Measurements from ENCODE around the gene FBXO31.

The FBXO31 gene, protein sequence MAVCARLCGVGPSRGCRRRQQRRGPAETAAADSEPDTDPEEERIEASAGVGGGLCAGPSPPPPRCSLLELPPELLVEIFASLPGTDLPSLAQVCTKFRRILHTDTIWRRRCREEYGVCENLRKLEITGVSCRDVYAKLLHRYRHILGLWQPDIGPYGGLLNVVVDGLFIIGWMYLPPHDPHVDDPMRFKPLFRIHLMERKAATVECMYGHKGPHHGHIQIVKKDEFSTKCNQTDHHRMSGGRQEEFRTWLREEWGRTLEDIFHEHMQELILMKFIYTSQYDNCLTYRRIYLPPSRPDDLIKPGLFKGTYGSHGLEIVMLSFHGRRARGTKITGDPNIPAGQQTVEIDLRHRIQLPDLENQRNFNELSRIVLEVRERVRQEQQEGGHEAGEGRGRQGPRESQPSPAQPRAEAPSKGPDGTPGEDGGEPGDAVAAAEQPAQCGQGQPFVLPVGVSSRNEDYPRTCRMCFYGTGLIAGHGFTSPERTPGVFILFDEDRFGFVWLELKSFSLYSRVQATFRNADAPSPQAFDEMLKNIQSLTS

DNA sequence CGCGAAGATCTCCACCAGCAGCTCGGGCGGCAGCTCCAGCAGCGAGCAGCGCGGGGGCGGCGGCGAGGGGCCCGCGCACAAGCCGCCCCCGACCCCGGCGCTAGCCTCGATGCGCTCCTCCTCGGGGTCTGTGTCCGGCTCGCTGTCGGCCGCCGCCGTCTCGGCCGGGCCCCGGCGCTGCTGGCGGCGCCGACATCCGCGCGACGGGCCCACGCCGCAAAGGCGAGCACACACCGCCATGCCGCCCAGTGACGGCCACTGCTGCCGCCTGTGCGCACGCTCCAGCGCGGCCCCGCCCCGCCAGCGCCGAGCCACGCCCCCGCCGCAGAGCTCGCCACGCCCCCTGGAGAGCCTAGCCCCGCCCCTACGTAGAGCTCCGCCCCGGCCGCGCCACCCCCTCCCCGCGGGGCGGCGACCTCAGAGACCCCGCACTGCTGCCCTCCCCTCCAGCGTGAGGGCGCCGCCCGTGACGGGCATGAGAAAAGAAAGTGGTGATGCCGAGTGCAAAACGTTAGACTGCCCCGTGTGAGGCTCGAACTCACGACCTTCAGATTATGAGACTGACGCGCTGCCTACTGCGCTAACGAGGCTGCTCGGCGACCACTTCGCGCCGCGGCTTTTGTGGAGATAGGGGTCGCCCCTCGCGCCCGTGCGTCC, at the start of gene FBXO31:
Gene FBXO31 (minus strand): TSS at position 272 of the 657 bp plus-strand sequence. CDS start 32 bp downstream, at position 240.
- DNase-seq, result peak; percentile 91

DNA sequence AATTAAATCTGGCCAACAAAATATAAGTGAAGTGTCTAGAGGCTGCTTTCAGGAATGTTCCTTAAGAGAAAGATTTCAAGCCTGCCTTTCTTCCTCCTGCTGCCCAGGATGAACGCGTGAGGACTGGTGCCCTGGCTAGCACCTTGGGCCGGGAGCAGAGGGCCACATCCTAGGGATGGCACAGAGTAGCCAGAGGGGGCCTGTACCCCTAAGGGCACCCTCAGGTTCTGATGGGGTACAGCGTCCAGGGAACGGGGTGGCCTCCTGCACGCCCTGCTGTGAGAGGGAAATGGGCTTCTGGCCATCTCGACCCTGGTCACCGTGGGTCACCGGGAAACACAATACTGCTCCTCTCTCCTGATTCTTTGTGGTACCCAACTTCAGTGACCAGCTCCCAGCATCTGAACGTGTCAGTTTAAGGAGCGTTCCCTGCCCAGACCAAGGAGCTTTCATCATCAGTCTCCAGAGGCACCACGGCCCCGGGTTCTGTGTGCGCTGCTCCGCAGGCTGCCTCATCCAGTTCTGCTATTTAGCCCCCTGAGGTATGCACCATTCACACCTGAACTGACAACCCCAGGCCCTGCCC, 48.8 kb upstream of the FBXO31 start:
- DNase-seq, result no peak

DNA sequence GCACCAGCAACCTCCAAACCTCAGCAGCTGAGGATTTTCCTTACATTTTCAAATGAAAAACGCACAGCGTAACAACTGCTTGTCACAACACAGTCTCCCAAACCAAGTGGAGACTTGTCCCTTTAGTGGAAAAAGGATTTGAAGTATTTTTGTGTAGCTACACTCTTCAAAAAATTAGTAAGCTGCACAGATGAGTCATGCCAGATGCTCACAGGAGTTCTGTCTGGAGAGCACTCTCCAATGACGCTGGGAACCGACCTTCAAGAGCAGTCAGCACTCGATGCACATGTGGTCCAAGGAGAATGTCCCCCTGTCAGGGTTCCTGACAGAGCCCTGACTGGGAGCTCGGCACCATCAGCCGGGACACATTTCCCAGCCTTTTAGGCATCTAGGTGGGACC, 48.4 kb upstream of the FBXO31 start:
- DNase-seq, result peak; percentile 13

DNA sequence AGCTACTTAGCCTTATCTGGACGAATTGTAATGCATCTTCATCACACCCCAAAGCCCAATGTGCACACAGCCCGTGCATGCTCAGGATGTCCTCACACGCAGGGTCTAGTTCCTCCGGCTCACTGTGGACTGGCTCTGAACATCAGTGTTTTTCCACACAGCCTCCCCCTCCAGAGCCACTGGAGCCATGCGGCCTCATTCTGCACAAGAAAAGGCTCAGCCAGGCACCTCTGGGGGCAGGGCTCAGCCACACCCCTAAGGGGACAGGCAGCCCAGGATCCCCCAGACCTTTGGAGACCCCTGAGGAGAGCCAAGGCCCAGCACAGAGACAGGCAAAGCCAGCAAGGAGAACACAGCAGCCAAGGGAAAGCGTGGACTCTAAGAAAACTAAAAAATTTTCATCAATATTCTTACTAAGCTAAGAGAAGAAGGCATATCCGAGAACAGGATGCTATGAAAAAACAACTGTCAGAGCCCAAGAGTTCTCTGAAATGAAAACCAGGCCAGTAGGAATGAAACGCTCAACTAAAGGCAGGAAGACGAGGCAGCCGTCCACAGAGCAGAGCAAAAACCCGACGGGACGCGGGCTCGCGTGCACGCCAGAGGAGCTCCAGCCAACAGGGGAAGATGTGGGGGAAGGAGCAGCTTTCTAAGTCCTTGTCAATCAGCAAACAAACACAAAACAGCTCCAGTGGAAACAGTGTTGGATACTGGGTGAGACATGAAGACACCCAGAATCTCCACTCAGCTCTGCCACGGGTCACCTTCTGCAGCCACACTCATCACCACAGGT, 43.0 kb upstream of the FBXO31 start:
- no peak for DNase-seq

DNA sequence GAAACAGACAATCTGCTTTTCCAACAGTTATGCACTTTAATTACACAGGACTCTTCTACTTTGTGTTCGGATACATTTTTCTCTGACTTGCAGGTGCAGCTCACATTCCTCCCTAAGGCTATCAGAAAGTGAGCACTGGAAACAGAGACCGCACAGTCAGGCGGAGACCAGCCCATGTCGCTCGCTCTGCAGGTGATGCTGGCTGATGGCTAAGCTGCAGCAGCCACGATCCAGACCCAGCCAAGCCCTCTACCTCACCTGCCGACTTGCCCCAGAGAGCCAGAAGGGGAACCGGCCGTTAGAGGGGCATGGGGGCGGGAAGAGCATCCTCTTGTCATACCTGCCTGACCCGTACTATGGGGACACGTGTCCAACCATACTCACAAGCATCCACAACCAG, 42.4 kb upstream of the FBXO31 start:
- DNase-seq, result no peak

DNA sequence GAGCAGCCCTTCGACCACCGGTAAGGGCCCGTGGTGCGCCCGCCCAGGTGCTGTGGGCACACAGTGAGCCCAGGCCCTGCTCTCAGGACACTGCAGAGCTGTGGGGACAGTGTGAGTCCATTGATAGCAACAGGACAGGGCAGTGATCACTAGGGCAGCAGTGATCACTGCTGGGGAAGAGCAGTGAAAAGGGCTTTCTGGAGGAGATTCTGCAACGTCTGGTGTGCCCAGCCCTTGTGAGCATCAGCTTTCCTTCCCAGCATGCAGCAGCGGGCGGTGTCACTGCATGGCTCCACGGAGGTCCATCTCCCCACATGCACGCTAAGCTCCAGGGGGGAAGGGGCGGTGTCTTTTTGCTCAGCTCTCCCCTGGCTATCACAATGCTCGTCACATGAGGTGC, 40.7 kb upstream of the FBXO31 start:
- DNase-seq, result no peak

DNA sequence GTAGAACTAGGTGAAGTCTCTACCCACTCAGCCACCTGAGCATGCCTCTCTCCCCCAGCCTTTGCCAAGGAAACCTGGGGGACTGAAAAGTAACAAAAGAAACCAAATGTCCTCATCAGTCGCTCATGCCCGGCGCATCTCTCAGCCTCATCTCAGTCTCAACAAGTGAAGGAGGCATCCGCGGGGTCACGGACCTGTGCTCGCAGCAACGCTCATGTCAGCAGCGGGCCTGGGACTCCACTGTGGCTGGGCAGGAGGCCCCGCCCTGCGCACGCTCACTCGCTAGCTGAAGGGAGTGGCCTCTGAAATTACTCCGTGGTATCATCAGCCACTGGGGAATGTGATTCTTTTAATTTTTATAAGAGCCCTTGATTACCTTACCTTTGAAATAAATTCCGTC, 39.9 kb upstream of the FBXO31 start:
- DNase-seq, result no peak

DNA sequence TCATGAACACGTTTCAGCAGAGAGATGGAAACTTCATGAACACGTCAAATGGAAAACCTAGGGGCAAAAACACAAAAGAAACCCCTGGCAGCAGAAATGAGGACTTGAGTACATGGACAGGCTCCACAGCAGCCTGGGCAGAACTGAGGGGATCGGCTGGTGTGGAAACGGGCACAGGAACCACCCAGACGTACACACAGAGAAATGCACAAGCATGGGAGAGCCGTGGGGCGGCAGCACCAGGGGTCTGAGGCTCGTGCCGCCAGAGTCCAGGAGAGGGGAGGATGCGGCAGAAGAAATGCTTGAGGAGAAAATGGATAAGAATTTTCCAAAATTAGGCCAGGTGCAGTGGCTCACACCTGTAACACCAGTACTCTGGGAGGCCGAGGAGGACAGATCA, 38.5 kb upstream of the FBXO31 start:
- no peak for DNase-seq

DNA sequence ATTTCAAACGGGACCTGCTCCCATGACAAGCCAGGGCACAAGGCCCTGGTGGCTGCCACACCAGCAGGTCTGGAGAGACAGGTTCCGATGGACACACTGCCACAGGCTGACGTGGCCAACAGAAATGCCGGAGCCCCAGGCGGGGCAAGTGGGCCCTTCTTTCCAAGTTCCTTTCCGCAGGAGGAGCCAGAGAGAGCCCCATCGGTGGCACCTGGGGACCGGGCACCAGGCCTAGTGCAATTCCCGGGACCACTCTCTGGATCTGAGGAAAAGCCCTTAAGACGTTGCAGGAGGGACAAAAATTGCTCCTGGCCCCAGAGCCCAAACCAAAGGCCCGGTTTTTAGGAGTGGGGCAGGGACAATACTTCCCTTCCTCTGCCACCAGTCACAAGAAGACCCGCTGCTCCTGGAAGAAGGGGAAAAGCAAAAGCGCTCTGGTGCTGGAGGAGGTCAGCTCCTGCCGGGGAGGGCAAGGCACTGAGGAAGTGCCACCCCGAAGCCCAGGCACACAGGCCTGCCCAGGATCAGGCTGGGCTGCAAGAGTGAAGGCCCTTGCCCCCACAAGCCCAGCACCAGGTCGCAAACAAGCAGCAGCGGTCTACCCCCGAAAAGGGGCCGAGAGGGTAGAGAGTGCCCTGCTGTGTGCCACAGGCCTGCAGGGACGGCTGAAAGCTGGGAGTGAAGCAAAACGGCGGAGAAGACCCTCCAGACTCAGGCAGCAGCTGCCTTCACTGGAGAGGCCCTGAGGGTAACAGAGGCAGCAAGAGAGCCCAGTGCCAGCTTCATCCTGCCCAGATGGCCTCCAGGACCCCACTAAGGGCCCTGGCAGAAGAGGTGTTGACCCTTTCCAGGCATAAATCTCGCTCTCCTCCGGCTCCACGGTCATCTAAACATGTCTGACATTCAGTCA, 37.7 kb upstream of the FBXO31 start:
- no peak for DNase-seq

DNA sequence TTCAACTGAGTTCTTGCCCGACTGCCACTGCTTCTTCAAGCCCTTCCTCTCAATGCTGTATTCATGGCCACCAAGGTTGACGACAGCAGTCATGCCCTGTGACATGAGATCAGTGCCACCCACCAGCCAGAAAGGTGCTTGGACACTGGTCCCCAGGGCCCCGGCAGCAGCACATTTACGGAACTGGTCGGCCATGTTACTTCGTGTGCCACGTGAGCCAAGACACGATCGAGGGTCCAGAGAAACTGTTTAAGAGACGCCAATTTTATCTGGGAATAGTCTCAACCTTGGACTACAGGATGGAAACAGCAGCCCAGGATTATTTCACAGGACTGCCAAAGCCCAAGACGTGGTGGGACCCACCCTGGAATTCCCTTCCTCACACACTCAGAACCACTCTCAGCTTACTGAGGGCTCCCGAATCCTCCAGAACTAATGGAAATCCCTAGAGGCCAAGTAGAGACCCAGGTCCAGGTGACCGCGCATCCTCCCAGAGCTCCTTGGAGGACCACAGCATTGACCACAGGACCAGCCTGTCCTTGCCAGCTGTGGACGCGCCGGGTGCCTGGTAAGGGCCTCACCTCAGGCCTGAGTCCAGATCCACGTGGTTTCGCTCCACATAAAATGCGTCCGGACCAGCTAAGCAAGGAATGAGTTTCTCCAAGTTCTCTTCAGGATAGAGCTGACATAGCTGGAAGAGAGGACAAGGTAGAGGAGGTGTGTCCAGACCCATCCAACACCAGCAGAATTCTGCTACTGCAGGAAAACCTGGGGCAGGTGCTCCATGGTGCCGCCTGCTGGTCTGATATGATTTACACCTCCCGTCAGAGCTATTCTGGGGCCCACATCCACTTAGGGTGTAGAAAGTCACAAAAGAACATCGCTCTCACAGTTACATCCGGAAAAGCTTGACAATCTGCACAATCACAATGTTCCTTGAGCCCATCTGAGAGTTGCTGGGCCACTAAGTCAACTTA, 36.7 kb upstream of the FBXO31 start:
- peak; percentile 7 for DNase-seq

DNA sequence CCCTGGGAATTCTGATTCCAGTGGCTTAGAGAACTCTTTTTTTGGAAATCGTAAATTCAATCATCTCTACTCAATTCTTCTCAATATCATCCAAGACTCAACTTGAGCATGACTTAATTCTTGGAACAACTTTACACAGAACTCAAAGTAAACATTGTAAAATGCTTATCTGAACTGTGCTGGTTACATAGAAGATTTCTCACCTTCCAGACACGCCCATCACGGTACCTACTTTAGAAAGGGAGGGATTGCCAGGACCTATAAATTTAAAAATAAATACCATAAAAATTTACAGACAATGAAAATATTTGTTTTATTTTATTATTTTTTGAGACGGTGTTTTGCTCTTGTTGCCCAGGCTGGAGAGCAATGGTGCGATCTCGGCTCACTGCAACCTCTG, 35.1 kb upstream of the FBXO31 start:
- DNase-seq, result no peak

DNA sequence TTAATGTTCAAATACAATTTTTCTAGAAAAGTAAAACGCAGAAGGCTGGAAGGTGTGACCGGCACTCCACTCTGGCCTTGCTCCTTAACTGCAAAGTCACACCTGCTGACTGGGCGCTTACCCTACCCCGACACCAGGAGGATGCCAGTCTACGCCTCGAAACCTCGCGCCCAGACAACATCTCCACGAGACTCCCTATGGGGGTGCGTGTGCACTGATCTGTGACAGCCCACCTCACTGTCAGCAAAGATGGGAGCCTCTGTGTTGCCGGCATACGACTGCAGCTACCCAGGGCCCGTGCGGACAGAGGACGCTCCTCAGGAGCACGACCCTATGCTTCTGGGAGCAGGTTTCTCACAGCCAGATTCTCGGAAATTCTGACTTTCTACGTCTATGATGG, 34.6 kb upstream of the FBXO31 start:
- DNase-seq, result no peak

DNA sequence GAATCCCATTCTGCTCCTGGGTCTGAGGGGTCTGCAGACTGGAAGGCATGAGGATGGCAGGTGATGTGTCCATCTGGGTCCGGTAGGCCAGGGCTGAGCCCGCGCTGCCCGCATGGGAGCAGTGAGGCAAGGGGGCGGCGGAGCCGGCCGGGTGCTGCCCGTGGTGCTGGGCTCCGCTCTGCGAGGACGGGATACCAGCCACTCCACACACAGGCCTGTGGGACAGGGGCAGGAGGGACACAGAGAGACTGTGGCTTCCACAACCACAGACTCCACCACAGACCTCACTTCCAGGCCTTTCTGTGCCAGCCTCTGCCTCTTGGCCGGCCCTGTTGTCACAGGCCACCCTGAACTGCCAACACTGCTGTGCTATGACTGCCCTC, 33.9 kb upstream of the FBXO31 start:
- DNase-seq, result no peak

DNA sequence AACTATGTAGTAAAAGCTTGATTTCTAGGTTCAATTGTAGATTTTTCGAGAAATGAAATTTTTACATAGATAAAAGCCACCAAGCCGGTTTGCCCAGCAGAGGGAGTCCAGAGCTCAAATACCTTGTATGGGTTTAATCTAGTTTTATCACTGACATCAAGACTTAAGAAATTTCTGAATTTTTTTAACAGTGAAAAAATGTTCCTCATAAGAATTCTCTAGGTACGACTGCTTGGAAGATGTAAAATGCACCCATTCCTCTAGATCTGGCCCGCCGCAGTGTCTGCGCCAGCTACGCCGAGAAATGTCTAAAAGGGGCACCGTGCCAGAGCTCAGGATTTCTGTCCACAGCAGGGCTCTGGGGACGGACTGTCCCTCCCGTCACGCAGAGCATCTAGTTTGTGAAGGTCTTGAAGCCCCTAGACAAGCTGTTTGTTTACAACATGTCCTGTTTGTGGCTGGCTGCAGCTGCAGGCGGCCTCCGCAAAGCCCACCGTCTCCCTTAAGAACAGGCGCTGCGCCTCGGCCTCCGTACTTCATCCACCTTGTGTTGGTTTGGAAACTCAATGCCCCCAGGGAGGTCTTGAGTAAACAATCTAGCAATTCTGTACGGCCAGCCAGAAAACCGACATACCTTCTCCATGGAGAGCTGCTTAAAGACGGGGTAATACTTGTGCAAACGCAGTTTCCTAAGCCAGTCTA, 33.4 kb upstream of the FBXO31 start:
- peak; percentile 36 for DNase-seq

DNA sequence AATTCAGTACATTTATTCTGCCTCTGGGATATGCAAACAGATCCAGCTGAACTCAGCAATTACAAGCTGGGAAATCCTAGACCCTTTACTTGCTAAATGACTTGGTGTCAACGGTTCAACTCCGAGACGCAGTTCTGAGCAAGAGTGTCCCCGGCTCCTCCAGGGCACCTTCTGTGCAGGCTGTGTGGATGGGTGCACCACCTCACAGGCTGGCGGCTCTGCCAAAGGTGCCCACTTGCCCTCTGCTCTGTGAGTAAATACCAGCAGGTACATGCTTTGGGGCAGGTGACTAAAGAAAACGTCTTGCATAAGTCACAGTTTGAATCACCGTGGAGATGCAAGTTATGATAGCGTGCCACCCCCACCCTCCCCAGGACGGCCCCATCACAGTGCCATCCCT, 31.9 kb upstream of the FBXO31 start:
- no peak for DNase-seq

DNA sequence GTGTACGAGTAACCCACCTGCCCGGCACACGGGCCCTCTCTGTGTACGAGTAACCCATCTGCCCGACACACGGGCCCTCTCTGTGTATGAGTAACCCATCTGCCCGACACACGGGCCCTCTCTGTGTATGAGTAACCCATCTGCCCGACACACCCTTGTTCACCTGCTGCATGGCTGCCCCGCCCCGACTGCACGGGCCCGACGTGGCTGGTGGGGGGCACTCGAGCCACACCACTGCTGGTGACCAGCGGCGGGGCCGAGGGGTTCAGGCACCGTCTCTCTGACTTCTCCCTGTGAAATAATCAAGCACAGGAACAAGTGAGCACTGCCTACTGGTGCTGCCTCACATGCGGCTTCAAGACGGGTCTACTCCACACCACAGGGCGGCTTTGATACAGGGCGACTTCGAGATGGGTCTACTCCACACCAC, 30.7 kb upstream of the FBXO31 start:
- no peak for DNase-seq

DNA sequence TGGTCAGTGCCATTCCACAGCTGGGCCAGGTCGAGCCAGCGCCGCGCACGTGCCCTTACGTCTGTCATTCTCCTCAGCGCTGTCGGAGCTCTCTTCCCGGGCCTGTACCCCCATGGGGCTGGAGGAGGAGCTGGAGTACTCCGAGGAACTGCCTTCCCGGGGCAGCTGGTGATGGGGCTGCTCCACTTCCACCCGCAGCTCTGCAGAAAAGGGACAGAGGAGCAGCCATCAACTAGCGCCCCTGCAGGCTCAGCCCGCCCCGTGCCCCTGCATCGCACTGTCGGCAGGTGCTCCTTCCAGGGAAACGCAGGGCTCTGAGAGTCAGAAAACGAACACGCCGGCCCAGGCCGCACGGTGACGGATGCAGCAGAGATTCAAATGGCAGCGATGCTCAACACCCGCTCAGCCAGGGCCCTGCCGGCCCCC, 29.4 kb upstream of the FBXO31 start:
- no peak for DNase-seq

DNA sequence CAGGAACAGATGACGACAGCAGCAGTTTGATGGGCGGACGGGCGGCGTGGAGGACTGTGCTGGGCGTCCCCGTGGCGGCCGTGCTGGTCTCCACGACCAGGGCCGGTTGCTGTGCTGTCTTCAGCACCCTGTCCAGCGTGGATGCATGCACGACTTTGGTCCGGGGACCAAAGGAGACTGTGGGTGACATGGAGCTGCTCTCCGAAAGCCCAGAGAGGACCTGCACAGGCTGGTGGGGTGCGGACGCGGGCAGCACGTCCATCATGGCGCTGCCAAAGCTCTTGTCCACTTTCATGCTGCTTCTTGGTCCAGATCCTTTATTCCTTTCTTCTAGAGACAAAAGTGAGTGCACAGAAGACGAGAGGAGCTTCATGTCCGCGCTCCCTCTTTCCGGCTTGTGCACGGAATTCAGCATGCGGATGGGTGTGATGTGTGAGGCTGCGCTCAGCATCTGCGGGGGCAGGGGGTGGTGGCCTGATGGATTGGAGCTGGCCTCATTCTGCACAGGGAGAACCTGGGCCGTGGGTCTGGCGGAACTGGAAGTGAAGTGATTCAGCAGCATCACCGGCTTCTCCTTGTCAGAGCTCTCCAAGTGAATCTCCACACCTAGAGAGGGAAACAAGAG, 28.9 kb upstream of the FBXO31 start:
- no peak for DNase-seq
